Ovary (tissue), 9 donors: ENCODE data around the gene ALCAM. TPM values are rescaled to one million over a fixed set of nuclear protein-coding genes. Genes with fewer than 3 reads are reported as not detected.

ENCODE experiments used
- DNase-seq, 5 donors: peaks; one replicate each; pipeline ENCODE4 v3.0.0-alpha.2; 2019 to 2020
- H3K27ac ChIP-seq, 2 donors: fragments of 200-600 bp; one replicate each; pipeline versions ENCODE4 v1.5.1 to v1.8.0; 2019 to 2022
- H3K27me3 ChIP-seq: fragments of 200-600 bp; one replicate; pipeline ENCODE4 v1.8.0; 2022
- H3K36me3 ChIP-seq: fragments of 200-600 bp; sonication (generic); one replicate; pipeline ENCODE4 v1.5.1; 2019
- H3K4me1 ChIP-seq: one replicate; pipeline ENCODE4 v1.8.1; 2013; ENCODE audit warnings: mild to moderate bottlenecking, moderate library complexity; ENCODE audit not compliant: insufficient read depth
- H3K4me3 ChIP-seq: fragments of 200-600 bp; sonication (generic); one replicate; pipeline ENCODE4 v1.5.1; 2017
- H3K9me3 ChIP-seq, 2 donors: fragments of 200-600 bp in 1 of 2; sonication (generic) in 1 of 2; one replicate each; pipeline versions ENCODE4 v1.5.1 to v1.8.1; 2013 to 2019; ENCODE audit warnings: mild to moderate bottlenecking in 1 of 2, moderate library complexity in 1 of 2
- EP300 ChIP-seq: sonication (generic); formaldehyde crosslinking; IDR thresholded peaks from one replicate; pipeline ENCODE4 v1.6.1; 2017; ENCODE audit warnings: antibody characterized with exemption
- POLR2A ChIP-seq: fragments of 450-650 bp; IDR thresholded peaks from one replicate; pipeline ENCODE4 v1.6.1; 2017; ENCODE audit warnings: antibody characterized with exemption, mild to moderate bottlenecking, moderate library complexity
- WGBS, 3 donors: extraction: QIAGEN DNeasy Blood & Tissue Kit in 1 of 3; methylation state at CpG; one replicate each; pipeline versions ENCODE4 v1.1.5 to v1.1.7; 2013 to 2017; 5-methylcytosine and 5-hydroxymethylcytosine counted together
- intact Hi-C, 4 donors: fragments of 100-400 bp; cut with DNase I; formaldehyde crosslinking; loops; one replicate each; pipeline versions ENCODE4 v1.11.0 to v1.15.1; 2022 to 2023
- polyA plus RNA-seq, 2 donors: library from polyadenylated mRNA; stranded (reverse); fragments of 200-250 nt in 1 of 2; fragments of 350-450 nt in 1 of 2; fragmentation: Illumina TruSeq in 1 of 2; extraction: RNeasy Lipid Tissue Mini Kit (QIAGEN cat#74804) in 1 of 2; gene quantifications; one replicate each; pipeline ENCODE4 v1.2.3, GENCODE V29; 2013 to 2014
- total RNA-seq, 7 donors: library from RNA; depleted of rRNA in 2 of 7; stranded (reverse); fragments of >200 nt in 2 of 7; fragmentation: NEBNext Ultra II Directional in 3 of 7; extraction: Animal tissue kit (Norgen Biotek cat#: 25700) in 3 of 7; gene quantifications; one replicate each; pipeline versions ENCODE4 v1.1.0 to v1.2.4, GENCODE V29; 2016 to 2023
- TF ChIP-seq, protein P1 (sequence below), 3 donors: fragments of 450-650 bp in 2 of 3; fragments of 200-600 bp in 1 of 3; IDR thresholded peaks; one replicate each; pipeline versions ENCODE4 v1.5.1 to v1.8.0; 2016 to 2022; ENCODE audit warnings: antibody characterized with exemption in 3 of 3, mild to moderate bottlenecking in 1 of 3
- donor health status: DM: no; HTN: no; CAD: no; lungs with moderate emphysema.
- donor health status: DM: no; HTN: no; CAD: no.
- donor health status: Bipolar disorder and iron deficiency.
- donor health status: DM: yes; HTN: yes; CAD: no.
- donor health status: DM: no; HTN: no; CAD: no.
- donor health status: DM: yes; HTN: yes; CAD: no.

ALCAM gene
- total and polyA plus RNA-seq, 9 donors: 25.0 to 279 (median 52.1) TPM

- intact Hi-C loops: no loop called here
- 51 to 55% (median 53%) methylated on average over 2 of the region's 2 CpGs for WGBS, 3 donors
- TF ChIP-seq, protein P1, sequence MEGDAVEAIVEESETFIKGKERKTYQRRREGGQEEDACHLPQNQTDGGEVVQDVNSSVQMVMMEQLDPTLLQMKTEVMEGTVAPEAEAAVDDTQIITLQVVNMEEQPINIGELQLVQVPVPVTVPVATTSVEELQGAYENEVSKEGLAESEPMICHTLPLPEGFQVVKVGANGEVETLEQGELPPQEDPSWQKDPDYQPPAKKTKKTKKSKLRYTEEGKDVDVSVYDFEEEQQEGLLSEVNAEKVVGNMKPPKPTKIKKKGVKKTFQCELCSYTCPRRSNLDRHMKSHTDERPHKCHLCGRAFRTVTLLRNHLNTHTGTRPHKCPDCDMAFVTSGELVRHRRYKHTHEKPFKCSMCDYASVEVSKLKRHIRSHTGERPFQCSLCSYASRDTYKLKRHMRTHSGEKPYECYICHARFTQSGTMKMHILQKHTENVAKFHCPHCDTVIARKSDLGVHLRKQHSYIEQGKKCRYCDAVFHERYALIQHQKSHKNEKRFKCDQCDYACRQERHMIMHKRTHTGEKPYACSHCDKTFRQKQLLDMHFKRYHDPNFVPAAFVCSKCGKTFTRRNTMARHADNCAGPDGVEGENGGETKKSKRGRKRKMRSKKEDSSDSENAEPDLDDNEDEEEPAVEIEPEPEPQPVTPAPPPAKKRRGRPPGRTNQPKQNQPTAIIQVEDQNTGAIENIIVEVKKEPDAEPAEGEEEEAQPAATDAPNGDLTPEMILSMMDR (IDR thresholded peaks at IDR 0.05): no peak
- TF ChIP-seq POLR2A (no peak), EP300 (no peak)
- H3K4me3 ChIP-seq: no peak overlapping the region
- no peaks in the 10 kb centered on the region for H3K27me3 ChIP-seq
- H3K36me3 ChIP-seq: no peaks in the 10 kb centered on the region
- peaks cover 0 to 5% of the 10 kb centered on the region in 2 donors for H3K9me3 ChIP-seq
- H3K27ac ChIP-seq: no peak overlapping the region
- no peaks in the 10 kb centered on the region for H3K4me1 ChIP-seq
- DNase-seq: no peak
Measured at GRCh38 chr3:105355408-105356061, 11.2 kb upstream of the ALCAM start.

GRCh38 chr3:105356396-105356795 lies 10.3 kb upstream of the ALCAM start:
- H3K4me1 ChIP-seq: no peaks in the 10 kb centered on the region
- no peaks in the 10 kb centered on the region for H3K36me3 ChIP-seq
- 96 to 98% (median 97%) methylated on average over 2 of the region's 2 CpGs for WGBS, 3 donors
- peaks cover 0 to 5% of the 10 kb centered on the region in 2 donors for H3K9me3 ChIP-seq
- TF ChIP-seq POLR2A: no peak
- TF ChIP-seq EP300: no peak
- TF ChIP-seq, protein P1 (IDR thresholded peaks at IDR 0.05): no peak
- DNase-seq: no peak
- H3K27me3 ChIP-seq: no peaks in the 10 kb centered on the region
- no peak overlapping the region for H3K27ac ChIP-seq
- no peak overlapping the region for H3K4me3 ChIP-seq
- intact Hi-C loops: no loop called here

GRCh38 chr3:105356988-105357387 lies 9.7 kb upstream of the ALCAM start:
- WGBS, 3 donors: 90 to 97% (median 95%) methylated on average over 1 of the region's 1 CpG
- H3K4me3 ChIP-seq: no peak overlapping the region
- intact Hi-C loops: no loop called here

GRCh38 chr3:105359098-105359762 lies 7.5 kb upstream of the ALCAM start:
- Histone ChIP-seq H3K27me3 (no peaks in the 10 kb centered on the region), H3K4me1 (no peaks in the 10 kb centered on the region), H3K9me3 (no peaks in the 10 kb centered on the region), H3K27ac (no peak overlapping the region), H3K4me3 (no peak overlapping the region), H3K36me3 (no peaks in the 10 kb centered on the region)
- 74 to 81% (median 79%) methylated on average over 5 of the region's 5 CpGs for WGBS, 3 donors
- TF ChIP-seq EP300 (no peak), POLR2A (no peak)
- TF ChIP-seq, protein P1 (IDR thresholded peaks at IDR 0.05): no peak
- intact Hi-C loops: no loop called here
- no peak for DNase-seq

More at GRCh38 chr3:105356988-105357387, 9.7 kb upstream of the ALCAM start:
- no peaks in the 10 kb centered on the region for H3K4me1 ChIP-seq
- TF ChIP-seq, protein P1 (IDR thresholded peaks at IDR 0.05): no peak
- TF ChIP-seq POLR2A: no peak
- no peak for TF ChIP-seq EP300
- H3K27ac ChIP-seq: no peak overlapping the region
- DNase-seq: no peak
- H3K36me3 ChIP-seq: no peaks in the 10 kb centered on the region
- no peaks in the 10 kb centered on the region for H3K27me3 ChIP-seq
- H3K9me3 ChIP-seq: peaks cover 0 to 5% of the 10 kb centered on the region in 2 donors
